HepG2 (cell line): ENCODE data around the gene POLR1H. TPM values are rescaled to one million over a fixed set of nuclear protein-coding genes. Genes with fewer than 3 reads are reported as not detected.

Experiments
- AKAP8 ChIP-seq: sonication (generic); formaldehyde crosslinking; IDR thresholded peaks from 2 replicates; pipeline ENCODE4 v1.5.1; 2020; ENCODE audit warnings: mild to moderate bottlenecking, missing genetic modification reagents
- ARNT ChIP-seq: fragments of 450-650 bp; IDR thresholded peaks from 2 replicates; pipeline ENCODE4 v1.6.1; 2017
- BRD4 ChIP-seq: sonication (generic); formaldehyde crosslinking; IDR thresholded peaks from 2 replicates; pipeline ENCODE4 v1.4.0; 2020; ENCODE audit warnings: missing genetic modification reagents
- HNF4A ChIP-seq: sonication (generic); formaldehyde crosslinking; IDR thresholded peaks from 2 replicates; pipeline ENCODE4 v1.4.0; 2020; ENCODE audit warnings: missing genetic modification reagents
- HOXA9 ChIP-seq: sonication (generic); formaldehyde crosslinking; IDR thresholded peaks from 2 replicates; pipeline ENCODE4 v1.8.1; 2022; ENCODE audit warnings: missing genetic modification reagents, mild to moderate bottlenecking, moderate library complexity, borderline replicate concordance
- NR2F2 ChIP-seq: IDR thresholded peaks from 2 replicates; pipeline ENCODE4 v1.6.1; 2012; ENCODE audit warnings: low read depth, inconsistent platforms, borderline replicate concordance
- TARDBP ChIP-seq: sonication (generic); formaldehyde crosslinking; IDR thresholded peaks from 2 replicates; pipeline ENCODE4 v1.8.0; 2022; ENCODE audit warnings: mild to moderate bottlenecking, missing genetic modification reagents
- TOPORS ChIP-seq: sonication (generic); formaldehyde crosslinking; IDR thresholded peaks from 2 replicates; pipeline ENCODE4 v1.8.0; 2023; ENCODE audit warnings: mild to moderate bottlenecking, missing genetic modification reagents
- U2AF2 ChIP-seq: fragments of 200-400 bp; formaldehyde crosslinking; IDR thresholded peaks from 2 replicates; pipeline ENCODE4 v1.6.1; 2017; ENCODE audit warnings: low read depth, mild to moderate bottlenecking, low read length
- ZNF329 ChIP-seq: sonication (generic); formaldehyde crosslinking; IDR thresholded peaks from 2 replicates; pipeline ENCODE4 v1.9.0; 2021; ENCODE audit warnings: low read depth, mild to moderate bottlenecking, missing genetic modification reagents
- ZNF567 ChIP-seq: sonication (generic); formaldehyde crosslinking; IDR thresholded peaks from 2 replicates; pipeline ENCODE4 v1.8.1; 2023; ENCODE audit warnings: mild to moderate bottlenecking, missing genetic modification reagents, borderline replicate concordance
- ZNF660 ChIP-seq: sonication (generic); formaldehyde crosslinking; IDR thresholded peaks from 2 replicates; pipeline ENCODE4 v1.5.1; 2020; ENCODE audit warnings: mild to moderate bottlenecking, low read depth, missing genetic modification reagents, borderline replicate concordance
- ZNF768 ChIP-seq: sonication (generic); formaldehyde crosslinking; IDR thresholded peaks from 2 replicates; pipeline ENCODE4 v1.4.0; 2020; ENCODE audit warnings: missing genetic modification reagents
- ZNF816 ChIP-seq: sonication (generic); formaldehyde crosslinking; IDR thresholded peaks from 2 replicates; pipeline ENCODE4 v1.8.0; 2022; ENCODE audit warnings: missing genetic modification reagents, mild to moderate bottlenecking, borderline replicate concordance
- polyA plus RNA-seq, 8 experiments: library from polyadenylated mRNA; depleted of rRNA in 3 of 8; stranded (reverse) in 7 of 8; unstranded in 1 of 8; fragments of >200 nt; fragmentation: Illumina TruSeq in 4 of 8; extraction: Trizol in 4 of 8; gene quantifications; 2 replicates each; pipeline versions ENCODE4 v1.2.1 to v1.2.3, GENCODE V29; 2011 to 2016; ENCODE audit warnings: low read depth in 4 of 8, missing spikeins in 1 of 8, mixed read lengths in 1 of 8; ENCODE audit not compliant: insufficient read depth in 1 of 8
- total RNA-seq, 5 experiments: library from RNA; depleted of rRNA; stranded (reverse); fragments of >200 nt; fragmentation: Illumina TruSeq; extraction: Trizol; gene quantifications; 2 replicates each; pipeline ENCODE4 v1.2.3, GENCODE V29; 2016; ENCODE audit warnings: low read depth in 1 of 5
- TF ChIP-seq, protein P1 (sequence below): sonication (generic); formaldehyde crosslinking; IDR thresholded peaks from 2 replicates; pipeline ENCODE4; 2020; ENCODE audit warnings: missing genetic modification reagents, mild to moderate bottlenecking, borderline replicate concordance
- TF ChIP-seq, protein P2 (sequence below): sonication (generic); formaldehyde crosslinking; conservative IDR thresholded peaks from 2 replicates; pipeline ENCODE4 v1.4.0; 2020; ENCODE audit warnings: mild to moderate bottlenecking, missing genetic modification reagents, moderate library complexity
- TF ChIP-seq, protein P3 (sequence below): sonication (generic); formaldehyde crosslinking; IDR thresholded peaks from 2 replicates; pipeline ENCODE4 v1.4.0; 2020; ENCODE audit warnings: missing genetic modification reagents, mild to moderate bottlenecking, borderline replicate concordance

Gene POLR1H
- total and polyA plus RNA-seq, 2 of the 13 experiments (the other 11 are each of a cell fraction or from before 2014, with no cell fraction given): 61.4 to 79.8 TPM

GRCh38 chr6:30101444-30102413 is 40.7 kb downstream of the POLR1H start (continued):
- TF ChIP-seq, protein P1, sequence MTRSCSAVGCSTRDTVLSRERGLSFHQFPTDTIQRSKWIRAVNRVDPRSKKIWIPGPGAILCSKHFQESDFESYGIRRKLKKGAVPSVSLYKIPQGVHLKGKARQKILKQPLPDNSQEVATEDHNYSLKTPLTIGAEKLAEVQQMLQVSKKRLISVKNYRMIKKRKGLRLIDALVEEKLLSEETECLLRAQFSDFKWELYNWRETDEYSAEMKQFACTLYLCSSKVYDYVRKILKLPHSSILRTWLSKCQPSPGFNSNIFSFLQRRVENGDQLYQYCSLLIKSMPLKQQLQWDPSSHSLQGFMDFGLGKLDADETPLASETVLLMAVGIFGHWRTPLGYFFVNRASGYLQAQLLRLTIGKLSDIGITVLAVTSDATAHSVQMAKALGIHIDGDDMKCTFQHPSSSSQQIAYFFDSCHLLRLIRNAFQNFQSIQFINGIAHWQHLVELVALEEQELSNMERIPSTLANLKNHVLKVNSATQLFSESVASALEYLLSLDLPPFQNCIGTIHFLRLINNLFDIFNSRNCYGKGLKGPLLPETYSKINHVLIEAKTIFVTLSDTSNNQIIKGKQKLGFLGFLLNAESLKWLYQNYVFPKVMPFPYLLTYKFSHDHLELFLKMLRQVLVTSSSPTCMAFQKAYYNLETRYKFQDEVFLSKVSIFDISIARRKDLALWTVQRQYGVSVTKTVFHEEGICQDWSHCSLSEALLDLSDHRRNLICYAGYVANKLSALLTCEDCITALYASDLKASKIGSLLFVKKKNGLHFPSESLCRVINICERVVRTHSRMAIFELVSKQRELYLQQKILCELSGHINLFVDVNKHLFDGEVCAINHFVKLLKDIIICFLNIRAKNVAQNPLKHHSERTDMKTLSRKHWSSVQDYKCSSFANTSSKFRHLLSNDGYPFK (CRISPR knock-in tag): peak; percentile 78; the same call in 1 of the 2 replicates
- TF ChIP-seq ZNF816 (CRISPR knock-in tag): no peak
- TF ChIP-seq ZNF660: no peak
- peak; percentile 62; the same call in 1 of the 2 replicates for TF ChIP-seq TOPORS (CRISPR knock-in tag)
- TF ChIP-seq ARNT: no peak
- TF ChIP-seq, protein P2, sequence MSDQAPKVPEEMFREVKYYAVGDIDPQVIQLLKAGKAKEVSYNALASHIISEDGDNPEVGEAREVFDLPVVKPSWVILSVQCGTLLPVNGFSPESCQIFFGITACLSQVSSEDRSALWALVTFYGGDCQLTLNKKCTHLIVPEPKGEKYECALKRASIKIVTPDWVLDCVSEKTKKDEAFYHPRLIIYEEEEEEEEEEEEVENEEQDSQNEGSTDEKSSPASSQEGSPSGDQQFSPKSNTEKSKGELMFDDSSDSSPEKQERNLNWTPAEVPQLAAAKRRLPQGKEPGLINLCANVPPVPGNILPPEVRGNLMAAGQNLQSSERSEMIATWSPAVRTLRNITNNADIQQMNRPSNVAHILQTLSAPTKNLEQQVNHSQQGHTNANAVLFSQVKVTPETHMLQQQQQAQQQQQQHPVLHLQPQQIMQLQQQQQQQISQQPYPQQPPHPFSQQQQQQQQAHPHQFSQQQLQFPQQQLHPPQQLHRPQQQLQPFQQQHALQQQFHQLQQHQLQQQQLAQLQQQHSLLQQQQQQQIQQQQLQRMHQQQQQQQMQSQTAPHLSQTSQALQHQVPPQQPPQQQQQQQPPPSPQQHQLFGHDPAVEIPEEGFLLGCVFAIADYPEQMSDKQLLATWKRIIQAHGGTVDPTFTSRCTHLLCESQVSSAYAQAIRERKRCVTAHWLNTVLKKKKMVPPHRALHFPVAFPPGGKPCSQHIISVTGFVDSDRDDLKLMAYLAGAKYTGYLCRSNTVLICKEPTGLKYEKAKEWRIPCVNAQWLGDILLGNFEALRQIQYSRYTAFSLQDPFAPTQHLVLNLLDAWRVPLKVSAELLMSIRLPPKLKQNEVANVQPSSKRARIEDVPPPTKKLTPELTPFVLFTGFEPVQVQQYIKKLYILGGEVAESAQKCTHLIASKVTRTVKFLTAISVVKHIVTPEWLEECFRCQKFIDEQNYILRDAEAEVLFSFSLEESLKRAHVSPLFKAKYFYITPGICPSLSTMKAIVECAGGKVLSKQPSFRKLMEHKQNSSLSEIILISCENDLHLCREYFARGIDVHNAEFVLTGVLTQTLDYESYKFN (CRISPR knock-in tag): peak; percentile 50; the same call in 1 of the 2 replicates
- TF ChIP-seq HNF4A (CRISPR knock-in tag): no peak; the same call in 1 of the 2 replicates
- TF ChIP-seq U2AF2: no peak
- TF ChIP-seq, protein P3, sequence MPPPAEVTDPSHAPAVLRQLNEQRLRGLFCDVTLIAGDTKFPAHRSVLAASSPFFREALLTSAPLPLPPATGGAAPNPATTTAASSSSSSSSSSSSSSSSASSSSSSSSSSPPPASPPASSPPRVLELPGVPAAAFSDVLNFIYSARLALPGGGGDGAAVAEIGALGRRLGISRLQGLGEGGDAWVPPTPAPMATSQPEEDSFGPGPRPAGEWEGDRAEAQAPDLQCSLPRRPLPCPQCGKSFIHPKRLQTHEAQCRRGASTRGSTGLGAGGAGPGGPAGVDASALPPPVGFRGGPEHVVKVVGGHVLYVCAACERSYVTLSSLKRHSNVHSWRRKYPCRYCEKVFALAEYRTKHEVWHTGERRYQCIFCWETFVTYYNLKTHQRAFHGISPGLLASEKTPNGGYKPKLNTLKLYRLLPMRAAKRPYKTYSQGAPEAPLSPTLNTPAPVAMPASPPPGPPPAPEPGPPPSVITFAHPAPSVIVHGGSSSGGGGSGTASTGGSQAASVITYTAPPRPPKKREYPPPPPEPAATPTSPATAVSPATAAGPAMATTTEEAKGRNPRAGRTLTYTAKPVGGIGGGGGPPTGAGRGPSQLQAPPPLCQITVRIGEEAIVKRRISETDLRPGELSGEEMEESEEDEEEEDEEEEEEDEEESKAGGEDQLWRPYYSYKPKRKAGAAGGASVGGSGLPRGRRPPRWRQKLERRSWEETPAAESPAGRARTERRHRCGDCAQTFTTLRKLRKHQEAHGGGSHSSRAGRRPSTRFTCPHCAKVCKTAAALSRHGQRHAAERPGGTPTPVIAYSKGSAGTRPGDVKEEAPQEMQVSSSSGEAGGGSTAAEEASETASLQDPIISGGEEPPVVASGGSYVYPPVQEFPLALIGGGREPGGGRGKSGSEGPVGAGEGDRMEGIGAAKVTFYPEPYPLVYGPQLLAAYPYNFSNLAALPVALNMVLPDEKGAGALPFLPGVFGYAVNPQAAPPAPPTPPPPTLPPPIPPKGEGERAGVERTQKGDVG (CRISPR knock-in tag): 0 out of 2 replicates have a peak, but pooled peaks have one; percentile 46
- no peak for TF ChIP-seq ZNF567 (CRISPR knock-in tag)
- no peak for TF ChIP-seq BRD4 (CRISPR knock-in tag)
- TF ChIP-seq ZNF329: peak; percentile 72; the same call in 1 of the 2 replicates
- peak; percentile 52; the same call in 1 of the 2 replicates for TF ChIP-seq TARDBP
- no peak; the same call in 1 of the 2 replicates for TF ChIP-seq AKAP8 (CRISPR knock-in tag)
- no peak for TF ChIP-seq HOXA9 (CRISPR knock-in tag)
- TF ChIP-seq ZNF768 (CRISPR knock-in tag): peak; percentile 83
- no peak; the same call in 1 of the 2 replicates for TF ChIP-seq NR2F2
